ENCODE results near the gene PRXL2A.
A peak's percentile ranks its signal among the peaks of the same experiment; 100 is the strongest.
"Not testable (repeated sequence)": the region's sequence is repeated elsewhere in the genome, so short reads cannot be mapped to it uniquely, and the experiment has no call there.

PRXL2A gene

DNA sequence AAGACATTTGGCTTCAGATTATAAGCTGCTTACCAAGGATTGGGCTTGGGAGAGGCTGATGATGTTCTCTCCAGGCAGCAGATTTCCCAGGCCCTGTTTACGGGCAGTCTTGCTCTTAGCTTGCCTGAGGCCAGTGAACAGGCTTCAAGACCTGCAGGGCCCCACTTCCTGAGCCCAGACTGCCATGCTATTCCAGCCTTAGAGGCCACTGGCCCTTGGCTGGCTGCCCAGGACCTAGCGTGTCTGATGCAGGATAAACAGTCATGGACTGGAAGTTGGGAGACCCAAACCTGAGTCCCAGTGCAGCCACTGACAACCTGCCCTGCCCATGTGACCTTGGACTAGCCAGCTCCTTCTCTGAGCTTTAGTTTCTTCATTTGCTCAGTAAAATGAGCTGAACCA lies 2.9 kb downstream of the PRXL2A start:
- peak; percentile 26 for DNase-seq (ENCODE audit: low read depth, low spot score)

DNA sequence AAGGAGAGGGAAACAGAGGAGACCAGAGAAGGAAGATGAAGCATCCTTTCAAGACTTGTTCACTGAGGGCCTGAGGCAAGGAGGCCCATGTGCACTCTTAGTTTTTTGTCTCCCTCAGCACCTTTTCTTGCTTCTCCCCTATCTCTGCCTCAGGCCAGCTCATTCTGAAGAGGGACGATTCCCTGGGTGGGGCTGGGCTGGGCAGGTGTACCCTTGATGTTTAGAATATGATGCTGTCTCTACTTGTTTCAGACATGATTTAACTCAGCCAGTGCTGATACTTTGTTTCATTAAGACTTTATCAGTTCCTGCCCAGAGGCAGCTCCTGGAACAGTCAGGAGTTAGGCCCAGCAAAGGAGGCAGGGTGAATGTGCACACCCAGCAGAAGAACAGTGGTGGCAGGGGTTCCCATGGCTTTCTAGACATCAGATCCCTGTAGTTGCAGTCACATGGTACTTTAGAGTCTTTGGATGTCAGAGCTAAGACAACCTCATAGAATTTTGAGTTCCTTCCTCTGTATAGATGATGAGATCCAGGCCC lies 3.4 kb downstream of the PRXL2A start:
- DNase-seq (ENCODE audit: low read depth, low spot score), result no peak

DNA sequence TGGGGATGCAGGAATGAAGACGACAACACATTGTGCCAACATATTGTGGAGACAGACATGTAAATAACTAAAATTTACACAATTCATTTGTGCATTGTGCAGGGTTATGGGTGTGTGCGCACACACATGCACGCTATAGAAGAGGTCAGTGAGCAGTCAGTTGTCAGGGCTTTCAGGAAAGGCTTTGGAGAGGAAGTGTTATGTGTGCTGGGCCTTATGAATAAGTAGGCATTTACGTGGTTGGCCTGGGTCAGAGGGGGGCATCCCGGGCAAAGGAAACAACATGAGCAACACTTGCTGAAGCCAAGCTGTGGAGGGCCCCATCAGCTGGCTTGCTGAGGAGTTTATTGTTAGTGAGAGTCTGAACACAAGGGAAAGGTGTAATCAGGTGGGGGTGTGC lies 4.1 kb downstream of the PRXL2A start:
- no peak for DNase-seq (ENCODE audit: low read depth, low spot score)

DNA sequence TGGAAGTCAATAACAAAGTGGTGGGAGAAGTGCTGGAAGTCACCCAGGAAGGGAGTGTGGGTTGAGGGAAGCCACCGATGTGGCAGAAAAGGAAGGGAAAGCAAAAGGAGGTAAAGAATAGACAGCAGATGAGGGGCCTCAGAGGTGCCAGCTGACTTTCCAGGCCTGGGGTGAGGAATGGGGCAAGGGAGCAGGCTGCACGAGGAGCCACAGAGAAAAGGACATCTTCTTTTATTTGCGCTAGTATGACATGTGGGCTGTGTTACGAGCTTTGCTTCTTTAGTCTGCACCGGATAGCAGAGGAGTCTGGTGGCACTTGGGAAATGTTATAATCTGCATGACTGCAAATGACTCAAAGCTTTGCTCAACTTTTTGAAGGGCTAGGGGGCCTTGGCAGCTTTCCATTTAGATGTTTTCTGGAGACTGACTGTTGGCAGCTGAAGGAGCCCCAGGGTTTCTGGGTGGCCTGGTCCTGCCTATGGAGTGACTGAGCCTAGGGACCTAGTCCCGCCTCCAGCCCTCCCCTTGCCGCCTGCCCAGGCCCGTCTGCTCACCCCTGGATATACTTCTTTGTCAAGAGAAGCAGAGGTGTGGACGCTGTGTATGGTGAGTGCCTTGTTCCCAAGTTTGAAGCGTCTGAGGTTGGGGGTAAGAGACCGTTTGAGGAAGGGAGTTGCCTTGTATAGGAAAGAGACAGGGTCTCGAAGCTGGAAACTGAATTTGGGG lies 5.1 kb downstream of the PRXL2A start:
- DNase-seq (ENCODE audit: low read depth, low spot score), result peak; percentile 78

DNA sequence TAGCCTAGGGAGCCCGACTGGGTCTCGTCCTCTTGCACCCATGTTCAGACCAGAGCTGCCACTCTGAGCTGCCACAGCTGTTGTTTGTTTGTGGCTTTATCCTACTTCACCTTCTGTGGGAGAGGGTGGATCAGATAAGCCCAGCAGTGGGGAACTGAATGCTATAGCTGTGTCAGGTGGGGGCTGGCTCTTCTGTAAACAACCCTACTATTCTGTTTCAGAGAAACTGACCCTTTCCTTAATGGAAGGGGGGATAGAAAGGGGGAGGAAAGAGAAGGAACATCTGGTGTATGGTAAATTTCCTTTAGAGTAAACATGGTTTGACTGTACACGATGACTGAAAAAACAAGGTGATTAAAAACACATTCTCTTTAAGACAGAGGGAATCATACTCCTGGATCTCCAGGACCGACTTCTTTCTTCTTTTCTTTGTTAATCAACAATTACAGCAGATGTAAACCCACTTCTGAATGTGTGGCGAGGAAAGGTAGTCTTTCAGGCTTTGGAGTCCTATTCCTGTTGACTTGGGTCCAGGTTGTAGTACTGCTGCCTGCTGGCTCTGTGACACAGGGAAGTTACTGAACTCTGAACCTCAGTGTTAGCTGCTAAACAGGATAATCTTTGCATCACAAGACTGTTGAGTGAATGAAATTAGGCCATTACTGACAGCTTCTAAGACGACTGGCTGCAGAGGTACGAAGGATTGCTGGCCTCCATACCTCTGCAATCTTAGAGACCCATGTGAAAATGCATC lies 6.0 kb downstream of the PRXL2A start:
- DNase-seq (ENCODE audit: low read depth, low spot score), result no peak

DNA sequence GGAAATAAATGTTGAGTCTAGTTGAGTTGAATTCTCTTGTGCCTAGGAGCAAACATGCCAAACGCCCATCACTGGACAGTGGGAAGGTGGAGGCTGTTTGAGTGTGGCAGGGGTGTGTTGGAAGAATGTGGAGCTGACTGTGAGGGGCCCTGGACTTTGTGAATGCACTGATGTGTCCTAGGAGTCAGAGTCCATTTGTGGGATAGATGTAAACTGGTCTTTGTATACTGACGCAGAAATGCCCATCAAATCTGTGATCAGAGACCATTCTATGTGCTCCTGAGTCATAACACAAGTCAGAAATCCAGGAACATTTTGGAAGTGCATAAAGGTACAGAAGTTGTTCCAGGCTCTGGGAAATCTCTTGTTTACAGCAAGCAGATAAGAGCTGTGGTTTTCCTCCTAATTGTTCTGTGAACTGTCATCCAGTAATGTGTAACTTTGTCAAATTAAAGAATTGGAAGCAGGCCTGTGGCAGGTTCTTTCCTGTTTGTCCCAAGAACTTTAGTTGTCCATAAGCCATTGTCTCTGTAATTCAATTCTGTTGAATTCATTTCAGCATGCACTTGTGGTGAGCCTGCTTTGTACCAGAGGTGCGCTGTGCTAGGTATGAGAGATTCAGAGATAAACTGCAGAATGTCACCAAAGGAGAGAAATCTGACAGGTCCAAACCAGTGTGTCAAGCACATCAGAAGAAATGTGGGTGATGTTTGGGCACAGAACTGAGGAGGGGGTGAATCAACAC lies 7.6 kb downstream of the PRXL2A start:
- peak; percentile 37 for DNase-seq (ENCODE audit: low read depth, low spot score)

DNA sequence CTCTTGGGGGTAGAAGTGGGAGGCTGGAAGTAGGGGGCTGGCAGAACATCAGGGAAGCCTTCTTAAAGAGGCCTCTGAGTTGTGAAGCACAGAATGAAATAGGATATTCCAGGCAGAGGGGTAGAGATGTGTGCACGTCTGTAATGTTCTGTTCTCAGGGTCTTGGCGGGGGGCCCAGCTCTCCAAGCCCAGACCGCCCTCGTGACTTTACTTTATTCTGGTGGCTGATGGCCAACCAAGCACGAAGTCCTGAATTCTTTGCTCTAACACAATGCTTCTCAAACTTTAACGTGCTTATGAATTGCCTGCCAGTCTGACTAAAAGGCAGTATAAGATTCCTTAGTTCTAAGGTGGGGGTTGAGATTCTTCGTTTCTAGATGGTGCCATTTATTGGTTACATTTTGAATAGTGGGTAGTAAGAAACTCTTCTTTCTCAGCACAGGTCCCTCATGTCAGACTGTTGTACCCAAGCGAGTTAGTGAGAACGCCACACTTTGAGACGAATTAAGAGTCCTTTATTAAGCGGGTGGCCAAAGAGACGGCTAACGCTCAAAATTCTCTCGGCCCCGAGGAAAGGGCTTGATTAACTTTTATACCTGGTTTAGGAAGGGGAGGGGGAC lies 8.2 kb downstream of the PRXL2A start:
- DNase-seq (ENCODE audit: low read depth, low spot score), result peak; percentile 82

DNA sequence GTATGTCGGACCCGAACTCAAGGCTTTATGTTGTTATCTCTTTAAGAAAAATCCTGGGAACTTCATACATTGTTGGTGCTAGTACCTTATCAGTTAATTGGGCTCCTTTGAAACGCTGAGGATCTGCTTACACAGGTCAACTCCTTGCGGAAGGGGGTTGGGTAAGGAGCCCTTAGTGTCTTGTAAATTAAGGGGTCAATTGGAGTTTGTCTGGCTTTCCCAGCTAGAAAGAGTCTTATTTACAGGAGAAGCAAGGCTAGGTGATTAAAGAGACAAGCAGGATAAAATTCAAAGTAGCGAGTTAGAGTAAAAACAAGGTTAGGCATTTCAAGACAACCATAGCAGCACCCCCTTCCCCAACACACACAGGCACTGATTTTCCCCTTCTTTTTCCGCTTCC lies 8.9 kb downstream of the PRXL2A start:
- not testable (repeated sequence) for DNase-seq (ENCODE audit: low read depth, low spot score)

DNA sequence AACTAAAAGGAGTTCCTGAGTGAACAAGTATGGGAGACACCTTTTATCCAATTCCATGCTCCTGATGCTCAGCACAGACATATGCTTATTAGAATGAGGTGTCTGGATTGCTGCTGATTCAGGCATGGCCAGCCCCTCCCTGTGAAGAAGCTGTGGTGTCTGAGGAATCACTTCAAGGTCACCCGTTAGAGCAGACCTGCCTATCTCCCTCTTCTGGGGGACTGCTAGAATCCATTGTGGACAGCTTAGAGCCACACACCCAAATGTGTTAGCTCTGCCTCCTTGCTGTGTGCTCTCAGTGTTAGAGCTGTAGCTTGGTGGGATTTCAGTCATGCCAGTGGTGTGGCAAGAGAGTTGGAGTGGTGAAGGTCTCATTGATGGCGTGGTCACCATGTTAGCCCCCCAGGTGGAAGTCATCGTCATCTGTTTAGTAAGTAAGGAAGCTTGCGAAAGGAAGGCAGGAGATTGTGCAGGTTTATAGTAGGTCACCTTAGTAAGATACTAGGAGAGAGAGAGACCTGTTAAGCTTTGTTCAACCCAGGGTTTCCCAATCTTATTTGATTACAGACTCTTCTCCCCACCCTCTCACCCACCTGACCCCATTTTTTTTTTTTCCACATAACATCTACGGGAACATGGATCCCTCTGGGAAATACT lies 12.8 kb downstream of the PRXL2A start:
- no peak for DNase-seq (ENCODE audit: low read depth, low spot score)

DNA sequence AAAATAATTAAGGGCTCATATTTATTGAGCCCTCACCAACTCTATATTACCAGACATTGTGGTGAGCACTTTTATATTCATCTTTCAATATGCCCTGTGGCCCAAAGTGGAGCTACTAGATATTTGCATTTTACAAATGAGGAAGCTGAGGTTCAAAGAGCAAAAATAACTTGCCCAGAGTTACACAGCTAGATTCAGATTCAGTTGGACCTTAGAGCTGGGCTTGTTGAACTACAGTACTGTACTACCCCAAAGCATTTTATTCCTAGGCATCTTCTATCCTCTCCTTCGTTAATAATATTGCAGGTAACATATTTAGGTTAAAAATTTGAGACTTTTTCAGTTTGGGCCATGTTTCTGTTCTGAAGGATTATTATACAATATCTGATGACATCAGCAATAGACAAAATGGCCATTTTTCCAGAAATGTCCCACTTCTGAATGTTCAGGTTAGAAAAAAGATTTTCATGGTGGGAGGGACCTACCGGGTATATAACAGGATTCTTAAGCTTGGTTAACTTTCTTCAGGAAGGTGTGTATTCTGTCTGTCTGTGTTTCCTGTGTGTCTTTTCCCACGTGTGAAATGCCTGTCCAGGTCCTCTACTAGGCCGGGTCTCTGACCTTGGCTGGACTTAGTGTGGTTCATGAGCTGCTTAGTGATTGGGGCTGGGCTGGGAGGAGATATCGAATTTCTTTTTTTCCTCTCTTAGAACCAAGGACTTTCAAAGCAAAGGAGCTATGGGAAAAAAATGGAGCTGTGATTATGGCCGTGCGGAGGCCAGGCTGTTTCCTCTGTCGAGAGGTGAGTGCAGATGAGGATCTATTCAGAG lies 13.6 kb downstream of the PRXL2A start:
- no peak for DNase-seq (ENCODE audit: low read depth, low spot score)

DNA sequence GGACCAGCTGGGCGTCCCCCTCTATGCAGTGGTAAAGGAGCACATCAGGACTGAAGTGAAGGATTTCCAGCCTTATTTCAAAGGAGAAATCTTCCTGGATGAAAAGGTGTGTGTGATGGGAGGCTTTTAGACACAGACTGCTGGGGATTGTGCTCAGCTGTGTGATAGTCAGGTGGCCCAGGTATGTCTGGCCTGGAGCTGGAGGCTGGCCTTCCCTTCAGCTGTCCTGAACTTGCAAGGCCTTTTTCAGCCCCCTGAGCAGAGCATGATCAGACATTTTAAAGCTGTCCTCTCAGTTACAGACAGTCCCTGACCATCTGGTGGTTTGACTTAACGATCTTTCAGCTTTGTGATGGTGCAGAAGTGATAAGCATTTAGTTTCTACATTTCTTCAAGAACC lies 17.6 kb downstream of the PRXL2A start:
- no peak for DNase-seq (ENCODE audit: low read depth, low spot score)

DNA sequence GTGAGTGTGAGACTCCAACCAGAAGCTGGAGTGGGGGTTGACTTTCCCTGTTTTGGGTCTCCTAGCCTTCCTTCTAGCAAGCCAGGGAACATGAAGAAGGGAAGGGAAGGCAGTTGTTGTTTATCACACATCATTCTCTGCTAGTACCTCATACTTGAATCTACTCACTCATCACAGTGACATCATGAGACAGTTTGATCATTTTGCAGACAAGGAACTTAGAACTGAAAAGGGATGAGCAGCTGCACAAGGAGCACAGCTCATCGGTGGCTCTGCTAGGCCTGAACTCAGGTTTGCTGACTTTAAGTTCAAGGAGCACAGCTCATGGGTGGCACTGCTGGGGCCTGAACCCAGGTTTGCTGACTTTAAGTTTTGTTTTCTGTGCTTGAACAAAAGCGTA lies 19.2 kb downstream of the PRXL2A start:
- no peak for DNase-seq (ENCODE audit: low read depth, low spot score)

DNA sequence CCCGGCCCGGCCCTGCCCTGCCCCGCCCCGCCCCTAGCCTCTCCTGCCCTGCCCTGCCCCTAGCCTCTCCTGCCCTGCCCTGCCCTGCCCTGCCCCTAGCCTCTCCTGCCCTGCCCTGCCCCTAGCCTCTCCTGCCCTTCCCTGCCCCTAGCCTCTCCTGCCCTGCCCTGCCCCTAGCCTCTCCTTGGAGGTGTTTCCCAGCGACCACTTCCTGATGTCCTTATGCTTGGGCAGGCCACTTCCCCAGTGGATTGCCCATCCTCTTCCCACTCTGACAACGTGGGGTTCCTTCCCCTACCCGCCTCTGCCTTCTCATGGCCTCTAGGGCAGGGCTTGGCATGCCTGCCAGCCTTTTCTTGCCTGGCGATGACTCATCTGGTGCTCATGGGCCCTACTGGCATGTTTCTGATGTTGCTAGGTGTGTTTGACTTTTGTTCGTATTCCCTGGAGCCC lies 21.2 kb downstream of the PRXL2A start:
- DNase-seq (ENCODE audit: low read depth, low spot score), result peak; percentile 69

DNA sequence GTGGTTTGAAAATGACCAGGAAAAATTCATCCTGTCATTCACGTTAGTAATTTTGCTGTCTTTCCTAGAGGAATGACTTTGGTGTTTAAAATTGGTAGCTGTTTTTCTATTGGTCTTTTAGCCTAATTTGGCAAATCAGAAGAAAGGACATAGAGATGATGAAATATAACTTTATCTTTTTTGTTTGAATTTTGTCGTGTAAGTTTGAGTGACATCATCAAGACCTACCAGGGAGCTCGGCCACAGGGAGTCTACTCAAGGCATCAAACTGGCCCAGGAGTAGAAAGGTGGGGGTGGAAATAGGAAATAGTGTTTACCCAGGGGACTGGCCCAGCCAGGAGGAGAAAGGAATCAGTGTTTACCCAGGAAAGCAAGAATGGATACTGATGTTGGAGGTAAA lies 24.8 kb downstream of the PRXL2A start:
- no peak for DNase-seq (ENCODE audit: low read depth, low spot score)

DNA sequence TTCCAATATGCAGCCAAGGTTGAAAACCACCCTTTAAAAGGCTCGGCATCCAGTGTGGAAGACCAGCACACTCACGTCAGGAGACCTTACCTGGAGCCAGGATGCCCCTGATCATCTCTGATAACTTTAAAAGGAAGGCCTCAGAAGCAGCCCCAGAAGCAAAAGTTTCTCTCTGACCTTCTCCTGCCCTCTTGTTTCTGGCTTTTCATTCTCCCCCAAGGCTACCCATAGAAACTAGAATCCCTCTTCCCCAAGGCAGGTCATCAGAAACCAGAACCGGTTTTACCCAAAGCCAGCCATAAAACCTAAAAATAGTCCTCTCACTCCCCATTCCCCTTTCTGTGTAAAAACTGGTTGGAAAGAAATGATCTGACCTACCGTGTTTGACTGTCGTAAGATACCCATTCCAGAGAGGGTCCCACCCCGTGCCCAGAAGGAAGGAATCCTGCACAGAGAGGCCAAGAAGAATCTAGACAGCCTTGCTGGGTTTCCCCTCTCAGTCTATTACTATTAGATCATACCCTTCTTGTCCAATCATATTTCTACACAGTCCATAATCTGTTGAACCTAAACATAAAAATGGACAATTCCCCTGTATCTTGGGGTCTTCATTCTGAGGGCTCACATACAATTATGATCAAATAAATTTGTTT lies 28.2 kb downstream of the PRXL2A start:
- no peak for DNase-seq (ENCODE audit: low read depth, low spot score)

DNA sequence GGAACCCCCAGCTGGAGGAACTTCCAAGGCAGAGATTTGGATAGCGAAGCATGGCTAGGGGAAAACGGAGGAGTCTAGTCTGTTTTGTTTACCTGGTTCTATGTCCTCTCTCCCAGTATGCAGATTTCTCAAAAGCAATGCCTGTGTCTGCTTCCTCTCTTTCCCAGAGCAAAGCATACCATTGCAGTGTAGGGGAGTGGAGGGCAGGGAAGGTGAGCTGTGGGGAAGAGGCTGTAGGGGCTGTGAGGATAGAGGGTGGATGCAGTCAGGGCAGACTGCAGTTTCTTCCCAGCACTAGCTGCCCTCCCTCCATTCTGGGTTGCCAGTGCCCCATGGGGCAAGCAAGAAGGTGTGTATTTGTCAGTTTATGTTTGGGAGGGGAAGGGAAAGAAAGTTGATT lies 28.9 kb downstream of the PRXL2A start:
- no peak for DNase-seq (ENCODE audit: low read depth, low spot score)

DNA sequence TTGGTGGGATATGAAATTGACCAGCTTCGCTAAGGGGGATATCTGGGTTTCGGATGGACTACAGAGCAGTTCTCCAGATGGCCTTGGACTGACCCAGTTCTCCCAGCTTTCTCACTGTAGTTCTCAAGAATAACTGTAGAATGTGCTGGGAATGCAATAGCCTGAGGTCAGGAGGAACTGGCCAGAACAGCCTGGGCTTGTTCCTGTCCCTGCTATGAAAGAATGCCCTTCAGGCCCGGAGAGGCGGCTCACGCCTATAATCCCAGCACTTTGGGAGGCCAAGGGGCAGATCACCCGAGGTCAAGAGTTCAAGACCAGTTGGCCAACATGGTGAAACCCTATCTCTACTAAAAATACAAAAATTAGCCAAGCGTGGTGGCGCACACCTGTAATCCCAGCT lies 33.5 kb downstream of the PRXL2A start:
- DNase-seq (ENCODE audit: low read depth, low spot score), result no peak

DNA sequence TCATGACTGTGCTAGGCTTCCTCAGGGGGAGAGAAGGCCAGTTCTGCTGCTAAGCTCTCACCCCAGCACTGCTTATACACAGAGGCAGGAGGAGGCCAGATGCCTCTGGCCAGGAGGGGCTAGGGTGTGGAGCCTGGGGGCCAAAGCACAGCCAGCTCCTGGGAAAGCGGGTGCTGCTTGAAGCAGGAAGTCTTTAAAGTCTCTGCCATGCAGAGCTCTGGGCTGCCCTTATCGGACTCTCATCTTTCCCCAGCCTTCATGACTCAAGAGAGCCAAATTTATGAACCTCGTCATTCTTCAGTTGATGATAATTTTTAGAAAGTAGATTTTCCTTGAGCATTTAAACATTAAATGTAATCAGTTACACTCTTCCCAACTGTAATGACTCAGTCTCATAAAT lies 34.5 kb downstream of the PRXL2A start:
- no peak for DNase-seq (ENCODE audit: low read depth, low spot score)

DNA sequence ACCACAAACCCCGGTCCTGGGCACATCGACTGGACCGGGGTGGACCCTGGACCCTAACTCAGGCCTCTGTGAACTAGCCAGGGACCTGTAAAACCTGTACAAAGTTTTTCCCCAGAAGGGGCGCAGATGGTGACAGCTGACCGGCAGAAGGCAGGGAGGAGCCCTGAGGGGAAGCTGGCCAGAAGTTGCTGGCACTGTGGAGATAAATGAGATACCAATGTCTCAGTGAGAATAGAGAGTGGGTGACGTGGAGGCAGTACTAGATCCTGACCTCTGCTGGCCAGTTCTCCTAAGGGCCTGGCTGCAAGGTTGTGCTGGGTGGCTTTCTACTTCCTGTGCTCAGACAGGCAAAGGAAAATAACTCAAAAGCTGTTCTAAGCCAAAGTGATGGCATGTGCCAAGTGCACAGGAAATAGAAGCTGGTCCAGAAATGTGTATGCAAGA lies 35.2 kb downstream of the PRXL2A start:
- peak; percentile 48 for DNase-seq (ENCODE audit: low read depth, low spot score)

DNA sequence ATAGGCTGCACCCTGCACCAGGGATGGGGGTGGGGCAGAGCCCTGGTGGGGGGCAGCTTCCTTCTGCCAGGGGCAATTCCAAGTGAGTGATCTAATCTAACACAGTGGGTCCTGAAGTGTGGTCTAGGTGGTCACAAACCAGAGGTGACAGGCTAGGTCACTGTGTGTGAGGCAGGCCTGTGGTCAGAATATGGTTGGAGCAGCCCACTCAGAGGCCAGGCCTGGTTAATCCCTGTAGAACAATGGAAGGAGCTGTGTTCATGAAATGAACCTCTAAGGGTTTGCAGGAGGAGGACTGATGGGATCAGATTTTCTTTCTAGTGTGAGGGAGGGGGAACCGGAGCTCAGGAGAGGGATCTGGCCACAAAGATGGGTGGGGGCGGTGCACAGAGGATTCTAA lies 35.8 kb downstream of the PRXL2A start:
- DNase-seq (ENCODE audit: low read depth, low spot score), result no peak

Measured in astrocyte of the hippocampus (primary cell).